ENCODE results near the gene KIAA0319L.

DNA sequence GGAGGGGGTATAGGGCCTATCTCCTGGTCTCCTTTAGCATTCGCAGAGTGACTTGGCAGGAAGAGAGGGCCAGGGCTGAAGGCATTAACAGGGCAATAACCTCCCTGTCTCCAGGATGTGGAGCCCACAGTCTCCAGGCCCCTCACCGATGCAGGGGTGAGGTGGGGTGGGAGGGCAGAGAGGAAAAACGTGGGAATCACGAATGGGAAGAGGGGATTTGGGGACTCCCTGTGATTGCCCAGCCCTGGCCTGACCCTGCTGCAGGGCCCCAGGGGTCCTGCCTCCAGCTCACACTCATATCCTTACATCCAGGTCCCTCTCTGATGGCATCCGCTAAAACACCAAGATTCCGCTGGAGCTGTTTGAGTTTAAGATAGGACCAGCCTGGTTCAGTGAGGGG, 30.5 kb upstream of the KIAA0319L start:
- TF ChIP-seq, protein P1, sequence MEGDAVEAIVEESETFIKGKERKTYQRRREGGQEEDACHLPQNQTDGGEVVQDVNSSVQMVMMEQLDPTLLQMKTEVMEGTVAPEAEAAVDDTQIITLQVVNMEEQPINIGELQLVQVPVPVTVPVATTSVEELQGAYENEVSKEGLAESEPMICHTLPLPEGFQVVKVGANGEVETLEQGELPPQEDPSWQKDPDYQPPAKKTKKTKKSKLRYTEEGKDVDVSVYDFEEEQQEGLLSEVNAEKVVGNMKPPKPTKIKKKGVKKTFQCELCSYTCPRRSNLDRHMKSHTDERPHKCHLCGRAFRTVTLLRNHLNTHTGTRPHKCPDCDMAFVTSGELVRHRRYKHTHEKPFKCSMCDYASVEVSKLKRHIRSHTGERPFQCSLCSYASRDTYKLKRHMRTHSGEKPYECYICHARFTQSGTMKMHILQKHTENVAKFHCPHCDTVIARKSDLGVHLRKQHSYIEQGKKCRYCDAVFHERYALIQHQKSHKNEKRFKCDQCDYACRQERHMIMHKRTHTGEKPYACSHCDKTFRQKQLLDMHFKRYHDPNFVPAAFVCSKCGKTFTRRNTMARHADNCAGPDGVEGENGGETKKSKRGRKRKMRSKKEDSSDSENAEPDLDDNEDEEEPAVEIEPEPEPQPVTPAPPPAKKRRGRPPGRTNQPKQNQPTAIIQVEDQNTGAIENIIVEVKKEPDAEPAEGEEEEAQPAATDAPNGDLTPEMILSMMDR (IDR thresholded peaks at IDR 0.05), result no peak
- no peak for TF ChIP-seq ZFX (IDR thresholded peaks at IDR 0.05; ENCODE audit: borderline replicate concordance)

All from 22Rv1 (cell line).